ENCODE data around the gene TNNI2. TPM values are rescaled to one million over a fixed set of nuclear protein-coding genes. Genes with fewer than 3 reads are reported as not detected.
A peak's percentile ranks its signal among the peaks of the same experiment; 100 is the strongest.

Gene TNNI2
- total RNA-seq, 1 experiment from 2014 or later: not detected

- H3K27me3 Mint-ChIP-seq (ENCODE audit: low read depth): peaks cover 19% of the 10 kb centered on the region
- no peak for TF ChIP-seq CTCF (conservative IDR thresholded peaks at IDR 0.05)
- DNase-seq: no peak
- Histone ChIP-seq H2BK20ac (ENCODE audit: low read depth, low read length, poor library complexity, severe bottlenecking) (no peak overlapping the region), H2BK12ac (ENCODE audit: insufficient read length, low read depth, low read length) (no peak overlapping the region), H2BK120ac (ENCODE audit: low read depth, low read length, poor library complexity, severe bottlenecking) (no peak overlapping the region), H3K79me1 (ENCODE audit: insufficient read depth, low read depth, low read length, poor library complexity, severe bottlenecking) (no peaks in the 10 kb centered on the region), H4K91ac (ENCODE audit: insufficient read length, low read depth, low read length) (no peak overlapping the region), H3K56ac (ENCODE audit: insufficient read length, low read depth, low read length) (no peak overlapping the region), H2AFZ (ENCODE audit: low read length) (no peak overlapping the region), H3K9me3 (ENCODE audit: control insufficient read depth, low read depth, low read length) (no peaks in the 10 kb centered on the region), H3K23ac (ENCODE audit: insufficient read length, low read depth, low read length) (no peak overlapping the region), H3K27ac (ENCODE audit: insufficient read length, low read depth, low read length) (no peak overlapping the region), H2BK15ac (ENCODE audit: low read depth, low read length) (no peak overlapping the region), H4K5ac (ENCODE audit: insufficient read length, low read depth, low read length) (no peak overlapping the region), H2AK5ac (ENCODE audit: insufficient read length, low read length) (no peak overlapping the region), H2BK5ac (ENCODE audit: insufficient read length, low read length) (no peak overlapping the region), H3K4me2 (ENCODE audit: insufficient read depth, insufficient read length, low read length) (no peak overlapping the region), H4K20me1 (ENCODE audit: control insufficient read depth, insufficient read depth, insufficient read length) (no peaks in the 10 kb centered on the region), H3K27me3 (ENCODE audit: insufficient read depth, low read length) (no peaks in the 10 kb centered on the region), H3K18ac (ENCODE audit: insufficient read length, low read depth, low read length) (no peak overlapping the region), H4K8ac (replicated peaks; ENCODE audit: insufficient read length, low read depth, low read length) (no peak overlapping the region), H3K14ac (ENCODE audit: insufficient read depth, low read length) (no peak overlapping the region), H3K4me1 (ENCODE audit: insufficient read depth, low read length) (no peaks in the 10 kb centered on the region), H3K23me2 (ENCODE audit: insufficient read length, low read depth, low read length, poor library complexity, severe bottlenecking) (no peaks in the 10 kb centered on the region), H3K79me2 (ENCODE audit: insufficient read depth, low read length) (no peaks in the 10 kb centered on the region), H3T11ph (ENCODE audit: low read length) (no peak overlapping the region), H3K4ac (ENCODE audit: low read depth, low read length) (no peak overlapping the region), H3K9ac (ENCODE audit: extremely low read depth, insufficient read length, low read length) (no peak overlapping the region)
- H3K4me3 Mint-ChIP-seq: 0 out of 5 replicates have a peak overlapping the region, but pooled peaks of 1 of the 2 experiments have one; percentile 2
- no peaks in the 10 kb centered on the region for H3K36me3 Mint-ChIP-seq (ENCODE audit: insufficient read depth in 1 of 3, low read depth in 3 of 3)
- H3K9me3 Mint-ChIP-seq: no peaks in the 10 kb centered on the region
- WGBS (ENCODE audit: extremely low coverage, insufficient read length, low lambda C conversion rate): no CpG with 5 or more reads among the region's 11 CpGs
- peak overlapping the region in 1 of 3 experiments; percentile 10; a peak in 1 of 7 replicates for H3K27ac Mint-ChIP-seq
- peaks cover 0 to 4% of the 10 kb centered on the region in 2 experiments; a peak in 1 of 4 replicates for H3K4me1 Mint-ChIP-seq
These were observed 4.3 kb downstream of the TNNI2 start for GRCh38 chr11:1843098-1843473.

All from H9 (cell line).